Endothelial cell of umbilical vein (primary cell): ENCODE measurements around the gene SFSWAP. TPM values are rescaled to one million over a fixed set of nuclear protein-coding genes. Genes with fewer than 3 reads are reported as not detected.

Source experiments
- BruUV-seq: library from RNA; stranded (reverse); fragments of 400-500 nt; replicated peaks from 2 replicates; lab custom pipeline; 2021; lab: Mats Ljungman, UMichigan
- CTCF ChIA-PET: fragments of 300-600, 350-600 bp; sonication (Branson Sonifier 250); formaldehyde crosslinking; loops from one replicate; lab custom pipeline; 2021; ENCODE audit warnings: antibody characterized with exemption, inconsistent platforms; lab: Charles Lee
- POLR2A ChIA-PET: fragments of 300-600, 350-600 bp; sonication (Branson Sonifier 250); formaldehyde crosslinking; loops from one replicate; lab custom pipeline; 2021; ENCODE audit warnings: antibody characterized with exemption, inconsistent platforms; lab: Charles Lee
- DNase-seq: peaks from one replicate; pipeline ENCODE4 v3.0.0-alpha.2; 2011; ENCODE audit warnings: low read depth, low spot score
- FAIRE-seq: peaks from 2 replicates; lab custom pipeline; 2011; peaks lifted over from hg19 to GRCh38; lab: Jason Lieb, UNC
- H2AFZ ChIP-seq: 2 replicates; pipeline ENCODE4 v1.6.0; 2012; ENCODE audit warnings: low read depth, low read length, control low read depth, inconsistent platforms
- H3K27ac ChIP-seq: 2 replicates; pipeline ENCODE4 v1.5.1; 2011; ENCODE audit warnings: low read depth, mild to moderate bottlenecking, control low read depth, low read length, moderate library complexity; ENCODE audit not compliant: insufficient read depth
- H3K27me3 ChIP-seq, 2 experiments: 2 replicates each; pipeline versions ENCODE4 v1.6.0 to v1.6.1; 2011; ENCODE audit warnings: low read length in 2 of 2, mixed read lengths in 1 of 2; ENCODE audit not compliant: control insufficient read depth in 2 of 2, insufficient read depth in 2 of 2
- H3K36me3 ChIP-seq, 2 experiments: 2 replicates in 1 of 2; 3 replicates in 1 of 2; pipeline ENCODE4 v1.5.1; 2011; ENCODE audit warnings: low read length in 2 of 2, mild to moderate bottlenecking in 1 of 2, moderate library complexity in 1 of 2; ENCODE audit not compliant: control insufficient read depth in 2 of 2, insufficient read depth in 2 of 2; ENCODE audit errors: extremely low read depth in 1 of 2
- H3K4me1 ChIP-seq: 3 replicates; pipeline ENCODE4 v1.5.1; 2011; ENCODE audit warnings: mild to moderate bottlenecking, low read length; ENCODE audit not compliant: control insufficient read depth, insufficient read depth; ENCODE audit errors: extremely low read depth
- H3K4me2 ChIP-seq: 2 replicates; pipeline ENCODE4 v1.6.1; 2011; ENCODE audit warnings: low read length, control low read depth, mixed read lengths; ENCODE audit not compliant: insufficient read depth
- H3K4me3 ChIP-seq, 3 experiments: fragments of 200-600 bp in 1 of 3; sonication (generic), shearing (Covaris generic) in 1 of 3; replicated peaks in 1 of 3; 2 replicates each; pipeline ENCODE4 v1.5.1; 2011 to 2016; ENCODE audit warnings: control low read depth in 3 of 3, low read length in 3 of 3, mild to moderate bottlenecking in 2 of 3, inconsistent platforms in 1 of 3, low read depth in 1 of 3, moderate library complexity in 1 of 3; ENCODE audit not compliant: insufficient read depth in 1 of 3
- H3K79me2 ChIP-seq: 2 replicates; pipeline ENCODE4 v1.6.0; 2012; ENCODE audit warnings: low read length, inconsistent platforms; ENCODE audit not compliant: control insufficient read depth, insufficient read depth
- H3K9ac ChIP-seq: replicated peaks from 2 replicates; pipeline ENCODE3; 2011; ENCODE audit warnings: low read length, control low read depth; ENCODE audit not compliant: insufficient read depth; ENCODE audit errors: extremely low read depth
- H3K9me1 ChIP-seq: replicated peaks from 3 replicates; pipeline ENCODE4 v1.6.0; 2011; ENCODE audit warnings: mild to moderate bottlenecking, low read length; ENCODE audit not compliant: control insufficient read depth, insufficient read depth; ENCODE audit errors: extremely low read depth
- H3K9me3 ChIP-seq: replicated peaks from 2 replicates; pipeline ENCODE4 v1.5.1; 2012; ENCODE audit warnings: low read length, inconsistent platforms; ENCODE audit not compliant: control insufficient read depth, insufficient read depth
- H4K20me1 ChIP-seq: replicated peaks from 2 replicates; pipeline ENCODE3; 2011; ENCODE audit warnings: mild to moderate bottlenecking, low read length; ENCODE audit not compliant: control insufficient read depth, insufficient read depth; ENCODE audit errors: extremely low read depth
- EZH2 ChIP-seq: IDR thresholded peaks from 2 replicates; pipeline ENCODE4 v1.6.1; 2012; ENCODE audit warnings: borderline replicate concordance, low read depth, mild to moderate bottlenecking, moderate library complexity, low read length, inconsistent platforms; ENCODE audit not compliant: severe bottlenecking
- FOS ChIP-seq: IDR thresholded peaks from 2 replicates; pipeline ENCODE4 v1.6.1; 2011; ENCODE audit warnings: mild to moderate bottlenecking, low read length, moderate library complexity, borderline replicate concordance; ENCODE audit not compliant: insufficient read depth
- GATA2 ChIP-seq: IDR thresholded peaks from 2 replicates; pipeline ENCODE4 v1.7.0; 2011; ENCODE audit warnings: low read depth, mild to moderate bottlenecking, moderate library complexity, mixed read lengths, low read length; ENCODE audit not compliant: insufficient read length, insufficient read depth
- JUN ChIP-seq: IDR thresholded peaks from 2 replicates; pipeline ENCODE4 v1.6.1; 2011; ENCODE audit warnings: borderline replicate concordance, low read depth; ENCODE audit not compliant: insufficient read length, insufficient read depth
- MYC ChIP-seq: IDR thresholded peaks from one replicate; pipeline ENCODE4 v1.6.1; 2011; ENCODE audit warnings: mild to moderate bottlenecking, low read depth, low read length
- POLR2A ChIP-seq: IDR thresholded peaks from 2 replicates; pipeline ENCODE4 v1.6.1; 2012; ENCODE audit warnings: low read depth, mild to moderate bottlenecking, control low read depth, low read length
- POLR2AphosphoS5 ChIP-seq: IDR thresholded peaks from 2 replicates; pipeline ENCODE4 v1.6.1; 2012; ENCODE audit warnings: low read depth, mild to moderate bottlenecking, control low read depth, low read length, moderate library complexity; ENCODE audit not compliant: insufficient read depth
- dilution Hi-C: fragments of 300-500 bp; cut with MboI; formaldehyde crosslinking; loops from one replicate; pipeline ENCODE4 v1.15.0; 2019; ENCODE audit warnings: low sequenced_read_pairs; ENCODE audit not compliant: extremely low pct_ligation_motif_present
- intact Hi-C: fragments of 100-400 bp; cut with micrococcal nuclease; formaldehyde crosslinking; loops from one replicate; pipeline ENCODE4 v1.10.0; 2022
- polyA plus RNA-seq, 4 experiments: library from polyadenylated mRNA; depleted of rRNA in 3 of 4; stranded (reverse) in 3 of 4; unstranded in 1 of 4; fragments of >200 nt; gene quantifications; 2 replicates each; pipeline versions ENCODE4 v1.2.1 to v1.2.3, GENCODE V29; 2011 to 2012; ENCODE audit warnings: missing spikeins in 1 of 4
- total RNA-seq: library from RNA; stranded (reverse); gene quantifications from 2 replicates; pipeline ENCODE4 v1.2.3, GENCODE V29; 2021
- TF ChIP-seq, protein P1 (sequence below), 2 donors: IDR thresholded peaks; 1 replicate in 1 of 2; 2 replicates in 1 of 2; pipeline ENCODE4 v1.5.1; 2011; ENCODE audit warnings: low read length in 2 of 2, mild to moderate bottlenecking in 2 of 2, moderate library complexity in 2 of 2, control low read depth in 1 of 2, inconsistent platforms in 1 of 2, low read depth in 1 of 2; ENCODE audit not compliant: insufficient read depth in 1 of 2; ENCODE audit errors: extremely low read depth in 1 of 2
- TF ChIP-seq, protein P2 (sequence below): IDR thresholded peaks from 2 replicates; pipeline ENCODE4 v1.6.1; 2011; ENCODE audit not compliant: insufficient read depth, insufficient read length

Gene SFSWAP
- total and polyA plus RNA-seq, 2 donors (not counting 3 experiments of a cell fraction or from before 2014, with no cell fraction given): 38.1 to 53.3 TPM

DNA sequence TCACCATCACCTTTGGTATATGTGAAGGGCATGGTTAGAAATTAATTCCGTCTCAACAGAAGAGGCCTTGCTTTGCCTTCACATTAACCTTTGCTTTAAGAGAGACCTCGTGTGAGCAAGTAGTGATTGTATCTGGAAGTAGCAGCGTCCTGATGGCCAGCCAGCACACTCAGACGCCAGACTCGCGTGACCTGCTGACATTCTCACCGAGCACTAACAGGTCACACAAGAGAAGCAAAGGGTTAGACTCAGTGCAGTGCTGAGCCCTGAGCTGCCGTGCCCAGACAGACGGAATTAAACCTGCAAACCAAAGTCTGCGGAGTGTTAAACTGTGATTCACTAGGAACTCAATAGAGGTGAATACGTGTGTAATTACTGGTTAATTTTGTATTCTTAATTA lies 77.2 kb downstream of the SFSWAP start:
- dilution Hi-C loops (no loop called here), intact Hi-C loops (no loop called here)
- no peak overlapping the region for H3K4me3 ChIP-seq
- no peak for TF ChIP-seq GATA2
- TF ChIP-seq EZH2: no peak
- TF ChIP-seq, protein P1, sequence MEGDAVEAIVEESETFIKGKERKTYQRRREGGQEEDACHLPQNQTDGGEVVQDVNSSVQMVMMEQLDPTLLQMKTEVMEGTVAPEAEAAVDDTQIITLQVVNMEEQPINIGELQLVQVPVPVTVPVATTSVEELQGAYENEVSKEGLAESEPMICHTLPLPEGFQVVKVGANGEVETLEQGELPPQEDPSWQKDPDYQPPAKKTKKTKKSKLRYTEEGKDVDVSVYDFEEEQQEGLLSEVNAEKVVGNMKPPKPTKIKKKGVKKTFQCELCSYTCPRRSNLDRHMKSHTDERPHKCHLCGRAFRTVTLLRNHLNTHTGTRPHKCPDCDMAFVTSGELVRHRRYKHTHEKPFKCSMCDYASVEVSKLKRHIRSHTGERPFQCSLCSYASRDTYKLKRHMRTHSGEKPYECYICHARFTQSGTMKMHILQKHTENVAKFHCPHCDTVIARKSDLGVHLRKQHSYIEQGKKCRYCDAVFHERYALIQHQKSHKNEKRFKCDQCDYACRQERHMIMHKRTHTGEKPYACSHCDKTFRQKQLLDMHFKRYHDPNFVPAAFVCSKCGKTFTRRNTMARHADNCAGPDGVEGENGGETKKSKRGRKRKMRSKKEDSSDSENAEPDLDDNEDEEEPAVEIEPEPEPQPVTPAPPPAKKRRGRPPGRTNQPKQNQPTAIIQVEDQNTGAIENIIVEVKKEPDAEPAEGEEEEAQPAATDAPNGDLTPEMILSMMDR (IDR thresholded peaks at IDR 0.05; ENCODE audit: extremely low read depth in 1 of 2, insufficient read depth in 1 of 2, low read depth in 1 of 2, low read length in 2 of 2): no peak
- TF ChIP-seq MYC: no peak
- no peak for TF ChIP-seq JUN
- TF ChIP-seq POLR2A: no peak
- no peak for TF ChIP-seq POLR2AphosphoS5
- no peak for TF ChIP-seq FOS
- TF ChIP-seq, protein P2, sequence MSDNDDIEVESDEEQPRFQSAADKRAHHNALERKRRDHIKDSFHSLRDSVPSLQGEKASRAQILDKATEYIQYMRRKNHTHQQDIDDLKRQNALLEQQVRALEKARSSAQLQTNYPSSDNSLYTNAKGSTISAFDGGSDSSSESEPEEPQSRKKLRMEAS: no peak
- H3K9me3 ChIP-seq: no peaks in the 10 kb centered on the region
- FAIRE-seq (no peak), DNase-seq (no peak)
- BruUV-seq: no TSS peak
- no peaks in the 10 kb centered on the region for H3K4me1 ChIP-seq
- H3K4me2 ChIP-seq: no peak overlapping the region
- H4K20me1 ChIP-seq: no peaks in the 10 kb centered on the region
- no peaks in the 10 kb centered on the region for H3K79me2 ChIP-seq
- ChIA-PET CTCF (interaction anchor here (1.0 kb wide), 1 partner anchor 13 kb away, joined by 3 read pairs; no protein-coding TSS in a partner anchor), POLR2A (no interaction called here)
- H3K27ac ChIP-seq: no peak overlapping the region
- H3K9me1 ChIP-seq: no peaks in the 10 kb centered on the region
- H3K27me3 ChIP-seq: no peaks in the 10 kb centered on the region
- H3K9ac ChIP-seq: no peak overlapping the region
- no peak overlapping the region for H2AFZ ChIP-seq
- H3K36me3 ChIP-seq: peaks cover 5 to 24% of the 10 kb centered on the region in 2 experiments
